Activated T-cell treated with anti-CD3 and anti-CD28 coated beads for 24 hours (primary cell): ENCODE data around the gene FZD2.
"Not testable (repeated sequence)": the region's sequence is repeated elsewhere in the genome, so short reads cannot be mapped to it uniquely, and the experiment has no call there.

Source experiments
- DNase-seq: peaks from one replicate; pipeline ENCODE4 v3.0.0-alpha.2; 2020; ENCODE audit warnings: low read depth

FZD2 gene

GRCh38 chr17:44556832-44557606, at the start of gene FZD2:
FZD2 (plus strand) TSS chr17:44557484; CDS start chr17:44557689, 205 bp downstream.
- DNase-seq, result peak; percentile 23

GRCh38 chr17:44511241-44512134, 45.8 kb upstream of the FZD2 start:
- DNase-seq, result not testable (repeated sequence)

- no peak for DNase-seq
Measured at GRCh38 chr17:44518032-44518431, 39.3 kb upstream of the FZD2 start.

- DNase-seq, result peak; percentile 32
Measured at GRCh38 chr17:44522883-44523671, 34.2 kb upstream of the FZD2 start.

GRCh38 chr17:44523672-44523972, 33.7 kb upstream of the FZD2 start:
- DNase-seq, result no peak

GRCh38 chr17:44527102-44527501, 30.2 kb upstream of the FZD2 start:
- DNase-seq, result no peak

GRCh38 chr17:44527954-44528353, 29.3 kb upstream of the FZD2 start:
- DNase-seq, result no peak

GRCh38 chr17:44529864-44530263, 27.4 kb upstream of the FZD2 start:
- DNase-seq, result no peak

- DNase-seq, result no peak
Measured at GRCh38 chr17:44530896-44531418, 26.3 kb upstream of the FZD2 start.

- peak; percentile 76 for DNase-seq
Measured at GRCh38 chr17:44533533-44534246, 23.6 kb upstream of the FZD2 start.

GRCh38 chr17:44536090-44536953, 21.0 kb upstream of the FZD2 start:
- no peak for DNase-seq

GRCh38 chr17:44537922-44538321, 19.4 kb upstream of the FZD2 start:
- DNase-seq, result not testable (repeated sequence)

- no peak for DNase-seq
Measured at GRCh38 chr17:44539673-44540072, 17.6 kb upstream of the FZD2 start.

- no peak for DNase-seq
Measured at GRCh38 chr17:44540246-44541084, 16.8 kb upstream of the FZD2 start.

GRCh38 chr17:44541884-44542581, 15.3 kb upstream of the FZD2 start:
- DNase-seq, result no peak

GRCh38 chr17:44543213-44543904, 13.9 kb upstream of the FZD2 start:
- DNase-seq, result no peak

- DNase-seq, result no peak
Measured at GRCh38 chr17:44543905-44544523, 13.3 kb upstream of the FZD2 start.
